ENCODE data around the gene DHH.

The DHH gene

GRCh38 chr12:49069507-49070346 is 24.9 kb downstream of the DHH start, which contains the start of gene RHEBL1 (continued):
- TF ChIP-seq ZNF18 (tag by site-specific recombination; IDR thresholded peaks at IDR 0.05) (0 out of 2 replicates have a peak, but pooled peaks have one; percentile 37), ZNF24 (tag by site-specific recombination; IDR thresholded peaks at IDR 0.05) (0 out of 2 replicates have a peak, but pooled peaks have one; percentile 63), ZSCAN4 (tag by site-specific recombination; IDR thresholded peaks at IDR 0.05) (no peak; the same call in 1 of the 2 replicates), IKZF3 (tag by site-specific recombination; IDR thresholded peaks at IDR 0.05) (peak; percentile 51), ZSCAN16 (tag by site-specific recombination; IDR thresholded peaks at IDR 0.05) (no peak), ZNF138 (tag by site-specific recombination; IDR thresholded peaks at IDR 0.05; ENCODE audit: borderline replicate concordance) (no peak), ATF2 (tag by site-specific recombination; IDR thresholded peaks at IDR 0.05; ENCODE audit: low read depth) (0 out of 2 replicates have a peak, but pooled peaks have one; percentile 25), HOXA7 (CRISPR knock-in tag; IDR thresholded peaks at IDR 0.05; ENCODE audit: borderline replicate concordance) (no peak), ZSCAN5A (tag by site-specific recombination; IDR thresholded peaks at IDR 0.05) (no peak), ZBTB26 (tag by site-specific recombination; optimal IDR thresholded peaks at IDR 0.05) (peak; percentile 94), ZNF398 (tag by site-specific recombination; IDR thresholded peaks at IDR 0.05) (peak; percentile 48; the same call in 1 of the 2 replicates), ZNF423 (tag by site-specific recombination; IDR thresholded peaks at IDR 0.05) (peak; percentile 88), ZNF2 (tag by site-specific recombination; IDR thresholded peaks at IDR 0.05) (peak; percentile 92), ZNF280C (tag by site-specific recombination; IDR thresholded peaks at IDR 0.05) (no peak), ZNF112 (tag by site-specific recombination; IDR thresholded peaks at IDR 0.05) (no peak), SALL2 (tag by site-specific recombination; IDR thresholded peaks at IDR 0.05; ENCODE audit: borderline replicate concordance) (no peak), PRDM4 (tag by site-specific recombination; IDR thresholded peaks at IDR 0.05) (no peak), SP2 (tag by site-specific recombination; IDR thresholded peaks at IDR 0.05) (peak; percentile 87)
